ENCODE data around the gene NFIB.

DNA sequence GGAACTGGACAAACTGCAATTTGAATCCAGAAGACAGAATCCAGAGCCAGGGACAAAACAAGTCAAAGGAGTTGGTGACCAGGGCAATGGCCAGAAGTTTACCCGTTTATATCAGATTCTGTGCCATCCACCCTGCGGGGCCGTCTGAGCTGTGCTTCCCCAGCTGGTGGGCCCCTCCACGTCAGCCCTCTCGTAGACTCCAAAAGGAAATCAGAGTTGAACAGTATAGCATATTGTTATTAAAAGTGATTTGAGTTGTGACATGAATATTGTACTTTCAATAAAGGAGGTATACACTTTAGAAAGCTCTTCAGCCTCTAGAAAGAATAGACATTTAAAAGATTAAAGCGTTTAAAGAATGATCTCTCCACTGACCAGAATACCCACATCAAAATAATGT lies 102.4 kb downstream of the NFIB start:
- TF ChIP-seq, protein P1, sequence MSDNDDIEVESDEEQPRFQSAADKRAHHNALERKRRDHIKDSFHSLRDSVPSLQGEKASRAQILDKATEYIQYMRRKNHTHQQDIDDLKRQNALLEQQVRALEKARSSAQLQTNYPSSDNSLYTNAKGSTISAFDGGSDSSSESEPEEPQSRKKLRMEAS (IDR thresholded peaks at IDR 0.05), result no peak
- no peak for TF ChIP-seq CHD1 (IDR thresholded peaks at IDR 0.05; ENCODE audit: low read depth, low read length)
